Hepatocyte (in vitro differentiated cells): ENCODE data around the gene DNAJB12.

ENCODE experiments used
- EZH2phosphoT487 ChIP-seq: fragments of 200-600 bp; sonication (generic); IDR thresholded peaks from one replicate; pipeline ENCODE4 v1.6.1; 2018; ENCODE audit warnings: antibody characterized with exemption, mild to moderate bottlenecking, low read depth, moderate library complexity; ENCODE audit not compliant: unreplicated experiment, severe bottlenecking
- TF ChIP-seq, protein P1 (sequence below): fragments of 200-600 bp; sonication (generic); IDR thresholded peaks from 2 replicates; pipeline ENCODE4 v1.5.1; 2016; ENCODE audit warnings: antibody characterized with exemption, mild to moderate bottlenecking; ENCODE audit not compliant: poor library complexity

- TF ChIP-seq, protein P1, sequence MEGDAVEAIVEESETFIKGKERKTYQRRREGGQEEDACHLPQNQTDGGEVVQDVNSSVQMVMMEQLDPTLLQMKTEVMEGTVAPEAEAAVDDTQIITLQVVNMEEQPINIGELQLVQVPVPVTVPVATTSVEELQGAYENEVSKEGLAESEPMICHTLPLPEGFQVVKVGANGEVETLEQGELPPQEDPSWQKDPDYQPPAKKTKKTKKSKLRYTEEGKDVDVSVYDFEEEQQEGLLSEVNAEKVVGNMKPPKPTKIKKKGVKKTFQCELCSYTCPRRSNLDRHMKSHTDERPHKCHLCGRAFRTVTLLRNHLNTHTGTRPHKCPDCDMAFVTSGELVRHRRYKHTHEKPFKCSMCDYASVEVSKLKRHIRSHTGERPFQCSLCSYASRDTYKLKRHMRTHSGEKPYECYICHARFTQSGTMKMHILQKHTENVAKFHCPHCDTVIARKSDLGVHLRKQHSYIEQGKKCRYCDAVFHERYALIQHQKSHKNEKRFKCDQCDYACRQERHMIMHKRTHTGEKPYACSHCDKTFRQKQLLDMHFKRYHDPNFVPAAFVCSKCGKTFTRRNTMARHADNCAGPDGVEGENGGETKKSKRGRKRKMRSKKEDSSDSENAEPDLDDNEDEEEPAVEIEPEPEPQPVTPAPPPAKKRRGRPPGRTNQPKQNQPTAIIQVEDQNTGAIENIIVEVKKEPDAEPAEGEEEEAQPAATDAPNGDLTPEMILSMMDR, result no peak
- no peak for TF ChIP-seq EZH2phosphoT487
These were observed 24.7 kb downstream of the DNAJB12 start for GRCh38 chr10:72330069-72330426.
